Right atrium auricular region (tissue), 2 donors: ENCODE measurements around the gene ATG7. TPM values are rescaled to one million over a fixed set of nuclear protein-coding genes. Genes with fewer than 3 reads are reported as not detected.
A peak's percentile ranks its signal among the peaks of the same experiment; 100 is the strongest.

Experiments
- DNase-seq: peaks from one replicate; pipeline ENCODE4 v3.0.0-alpha.2; 2019; ENCODE audit warnings: low spot score
- H3K27ac ChIP-seq, 2 donors: fragments of 200-600 bp; sonication (generic); 1 replicate in 1 of 2; 2 replicates in 1 of 2; pipeline ENCODE4 v1.5.1; 2016 to 2019
- H3K27me3 ChIP-seq, 2 donors: fragments of 200-600 bp; sonication (generic); one replicate each; pipeline versions ENCODE4 v1.5.1 to v1.6.0; 2017 to 2019
- H3K36me3 ChIP-seq: fragments of 200-600 bp; sonication (generic); one replicate; pipeline ENCODE4 v1.5.1; 2016
- H3K4me1 ChIP-seq, 2 donors: fragments of 200-600 bp; sonication (generic); one replicate each; pipeline versions ENCODE4 v1.5.1 to v1.6.0; 2017 to 2019
- H3K4me3 ChIP-seq, 2 donors: fragments of 200-600 bp; sonication (generic); 1 replicate in 1 of 2; 2 replicates in 1 of 2; pipeline ENCODE4 v1.5.1; 2017 to 2019; ENCODE audit warnings: mild to moderate bottlenecking in 1 of 2, moderate library complexity in 1 of 2
- H3K9me3 ChIP-seq, 2 donors: fragments of 200-600 bp; sonication (generic); one replicate each; pipeline ENCODE4 v1.5.1; 2019
- CTCF ChIP-seq, 2 donors: fragments of 200-600 bp; sonication (generic); IDR thresholded peaks; one replicate each; pipeline ENCODE4 v1.5.1; 2019; ENCODE audit warnings: antibody characterized with exemption in 2 of 2
- total RNA-seq, 2 donors: library from RNA; depleted of rRNA; stranded (reverse); fragments of >200 nt; gene quantifications; one replicate each; pipeline ENCODE4 v1.1.0, GENCODE V29; 2016

Gene ATG7
- total RNA-seq, 2 donors from 2014 or later, result 15.2 to 23.8 TPM

- H3K36me3 ChIP-seq, result no peaks in the 10 kb centered on the region
- no peak overlapping the region for H3K27ac ChIP-seq
- DNase-seq, result no peak
- H3K9me3 ChIP-seq, result no peaks in the 10 kb centered on the region
- H3K4me3 ChIP-seq, result no peak overlapping the region
- no peaks in the 10 kb centered on the region for H3K27me3 ChIP-seq
- peaks cover 0 to 25% of the 10 kb centered on the region in 2 donors for H3K4me1 ChIP-seq
- TF ChIP-seq CTCF (IDR thresholded peaks at IDR 0.05), result no peak
Measured at GRCh38 chr3:11475324-11475723, 203.1 kb downstream of the ATG7 start.

- Histone ChIP-seq H3K36me3 (no peaks in the 10 kb centered on the region), H3K9me3 (no peaks in the 10 kb centered on the region), H3K27ac (no peak overlapping the region), H3K4me3 (no peak overlapping the region), H3K27me3 (no peaks in the 10 kb centered on the region), H3K4me1 (peaks cover 0 to 39% of the 10 kb centered on the region in 2 donors)
- DNase-seq, result no peak
- TF ChIP-seq CTCF (IDR thresholded peaks at IDR 0.05), result no peak
Measured at GRCh38 chr3:11476735-11477144, 204.5 kb downstream of the ATG7 start.

- peaks cover 0 to 46% of the 10 kb centered on the region in 2 donors for H3K4me1 ChIP-seq
- peak overlapping the region; percentile 27 to 55 for H3K27ac ChIP-seq
- TF ChIP-seq CTCF (IDR thresholded peaks at IDR 0.05), result no peak
- no peaks in the 10 kb centered on the region for H3K36me3 ChIP-seq
- no peaks in the 10 kb centered on the region for H3K9me3 ChIP-seq
- no peak for DNase-seq
- H3K4me3 ChIP-seq, result no peak overlapping the region
- no peaks in the 10 kb centered on the region for H3K27me3 ChIP-seq
Measured at GRCh38 chr3:11477407-11477911, 205.3 kb downstream of the ATG7 start.

GRCh38 chr3:11478167-11478566 is 206.0 kb downstream of the ATG7 start:
- Histone ChIP-seq H3K27me3 (no peaks in the 10 kb centered on the region), H3K27ac (peak overlapping the region; percentile 27 to 55), H3K36me3 (no peaks in the 10 kb centered on the region), H3K4me1 (peaks cover 0 to 46% of the 10 kb centered on the region in 2 donors), H3K9me3 (no peaks in the 10 kb centered on the region), H3K4me3 (no peak overlapping the region)
- no peak for DNase-seq
- no peak for TF ChIP-seq CTCF (IDR thresholded peaks at IDR 0.05)

GRCh38 chr3:11479221-11479620 is 207.0 kb downstream of the ATG7 start:
- Histone ChIP-seq H3K27me3 (no peaks in the 10 kb centered on the region), H3K27ac (no peak overlapping the region), H3K36me3 (no peaks in the 10 kb centered on the region), H3K4me1 (peaks cover 0 to 46% of the 10 kb centered on the region in 2 donors), H3K9me3 (no peaks in the 10 kb centered on the region), H3K4me3 (no peak overlapping the region)
- no peak for DNase-seq
- TF ChIP-seq CTCF (IDR thresholded peaks at IDR 0.05), result no peak

- no peak for DNase-seq
Measured at GRCh38 chr3:11480663-11481298, 208.6 kb downstream of the ATG7 start.

More at GRCh38 chr3:11480663-11481298, 208.6 kb downstream of the ATG7 start:
- no peak for TF ChIP-seq CTCF (IDR thresholded peaks at IDR 0.05)
- no peaks in the 10 kb centered on the region for H3K27me3 ChIP-seq
- H3K27ac ChIP-seq, result peak overlapping the region; percentile 4 to 55
- no peaks in the 10 kb centered on the region for H3K9me3 ChIP-seq
- H3K4me1 ChIP-seq, result peaks cover 0 to 46% of the 10 kb centered on the region in 2 donors
- no peaks in the 10 kb centered on the region for H3K36me3 ChIP-seq
- H3K4me3 ChIP-seq, result no peak overlapping the region
